GM19025 (cell line): ENCODE data around the gene SMARCD3.

ENCODE experiments used
- ATAC-seq: cut with Tn5 transposase; IDR thresholded peaks from one replicate; pipeline ENCODE4 v1.9.1; 2021; ENCODE audit warnings: mild to moderate bottlenecking, low read depth, moderate library complexity; ENCODE audit not compliant: unreplicated experiment

The SMARCD3 gene

DNA sequence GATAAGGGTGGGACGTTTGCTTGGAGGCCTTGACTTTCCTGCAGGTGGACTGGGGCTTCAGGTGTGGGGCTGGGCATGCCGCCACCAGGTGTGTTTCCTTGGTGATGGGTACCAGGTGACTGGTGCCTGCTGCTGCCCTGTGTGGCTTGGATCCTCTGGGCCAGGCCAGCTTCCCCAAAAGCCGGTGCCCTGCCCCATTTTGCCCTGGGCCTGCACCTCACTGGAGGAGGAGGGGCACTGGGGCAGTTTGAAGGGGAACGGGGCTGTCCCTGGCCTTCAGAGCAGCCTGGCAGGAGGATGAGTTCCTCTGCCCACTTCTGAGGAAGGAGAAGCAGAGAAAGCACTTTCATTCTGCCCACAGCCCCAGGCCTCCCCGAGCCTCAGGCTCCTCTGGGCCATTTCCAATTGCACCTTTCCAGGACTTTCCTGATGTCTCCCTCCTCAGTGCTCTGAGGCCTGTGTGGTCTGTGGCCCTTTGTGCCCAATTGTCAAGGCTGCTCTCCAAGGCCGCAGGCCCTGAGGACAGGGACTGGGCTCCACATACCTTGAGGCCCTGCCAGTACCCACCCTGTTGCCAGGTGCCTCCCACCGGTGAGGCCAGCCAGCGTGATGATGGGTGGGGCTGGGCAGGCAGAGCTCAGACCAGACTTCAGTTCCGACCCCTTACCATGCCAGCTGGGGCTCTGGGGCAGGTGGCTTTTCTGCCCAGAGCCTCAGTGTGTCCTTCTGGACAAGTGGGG, 25.3 kb upstream of the SMARCD3 start:
- ATAC-seq: no peak

DNA sequence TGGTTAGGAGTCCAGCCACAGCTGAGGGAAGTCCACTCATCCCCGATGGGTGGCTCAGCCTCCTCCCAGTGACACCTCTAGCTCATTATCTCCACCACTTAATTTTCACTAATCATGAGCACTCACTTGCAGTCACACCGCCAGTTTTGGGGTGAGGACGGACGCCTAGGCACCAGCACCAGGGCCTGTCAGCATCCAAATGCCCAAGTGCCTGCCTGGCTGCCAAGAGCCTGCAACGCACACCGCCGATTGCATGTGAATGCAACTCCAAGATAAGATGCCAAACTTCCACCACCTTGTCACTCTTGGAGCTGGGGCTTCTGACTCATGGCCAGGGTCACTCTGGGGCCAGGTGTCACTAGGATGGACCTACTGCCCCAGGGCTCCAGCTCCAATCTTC, 24.4 kb upstream of the SMARCD3 start:
- ATAC-seq: no peak

DNA sequence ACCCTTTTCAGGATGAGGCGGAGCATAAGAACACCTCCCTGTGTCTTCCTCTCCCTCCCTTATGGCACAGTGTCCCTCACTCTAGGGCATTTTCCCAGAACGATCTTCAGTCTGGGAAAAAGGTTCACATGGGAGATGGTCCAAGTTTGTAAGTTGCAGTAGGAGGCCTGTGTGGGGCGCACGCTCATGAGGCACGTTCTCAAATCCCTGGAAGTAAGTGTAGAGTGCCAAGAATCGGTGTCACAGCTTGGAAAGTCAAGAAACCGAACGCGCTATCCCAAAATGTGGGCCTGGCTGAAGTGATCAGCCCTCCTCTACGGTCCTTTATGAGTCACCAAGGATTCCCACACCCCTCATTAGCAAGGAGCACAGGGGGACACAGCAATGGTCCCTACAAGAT, 23.9 kb upstream of the SMARCD3 start:
- no peak for ATAC-seq

DNA sequence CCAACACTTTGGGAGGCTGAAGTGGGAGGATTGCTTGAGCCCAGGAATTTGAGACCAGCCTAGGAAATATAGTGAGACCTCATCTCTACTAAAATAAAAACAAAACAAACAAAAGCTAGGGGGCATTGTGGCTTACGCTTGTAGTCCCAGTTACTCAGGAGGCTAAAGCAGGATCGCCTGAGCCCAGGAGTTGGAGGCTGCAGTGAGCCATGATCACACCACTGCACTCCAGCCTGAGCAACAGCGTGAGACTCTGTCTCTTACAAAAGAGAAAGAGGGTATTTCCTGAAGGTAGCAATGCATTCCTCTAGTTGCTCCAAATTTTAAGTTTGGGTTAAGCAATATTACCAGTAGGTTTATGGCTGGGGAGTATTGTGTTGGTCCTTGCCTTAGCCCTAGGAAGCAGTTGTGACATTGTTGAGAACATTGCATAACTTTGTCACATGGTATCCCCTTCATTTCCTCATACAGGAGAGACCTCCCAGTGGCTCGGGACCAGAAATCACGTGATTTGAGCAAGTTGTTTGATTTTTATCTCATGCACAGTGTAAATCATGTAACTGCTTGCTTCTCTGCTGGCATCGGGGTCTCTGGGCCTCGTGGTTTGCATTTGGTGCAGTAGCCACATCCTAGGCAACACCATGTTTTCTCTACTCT, 23.3 kb upstream of the SMARCD3 start:
- no peak for ATAC-seq

DNA sequence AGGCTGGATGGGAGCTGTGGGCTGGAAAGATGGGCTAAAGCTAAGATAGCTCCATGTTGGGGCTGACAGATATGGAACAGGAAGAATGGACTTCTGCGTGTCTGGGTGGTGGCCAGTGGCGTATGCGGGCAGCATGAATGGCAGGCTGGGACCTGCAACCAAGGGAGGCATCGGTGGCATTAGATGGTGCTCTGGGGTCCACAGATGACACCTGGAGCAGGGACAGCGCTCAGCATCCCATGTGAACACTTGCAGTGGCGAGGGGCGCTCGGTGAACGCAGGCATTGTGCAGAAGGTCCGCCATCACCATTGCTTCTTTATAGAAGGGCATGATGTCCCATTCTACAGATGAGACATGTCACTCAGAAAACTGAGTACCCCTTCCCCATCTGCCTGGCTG, 21.0 kb upstream of the SMARCD3 start:
- ATAC-seq: no peak

DNA sequence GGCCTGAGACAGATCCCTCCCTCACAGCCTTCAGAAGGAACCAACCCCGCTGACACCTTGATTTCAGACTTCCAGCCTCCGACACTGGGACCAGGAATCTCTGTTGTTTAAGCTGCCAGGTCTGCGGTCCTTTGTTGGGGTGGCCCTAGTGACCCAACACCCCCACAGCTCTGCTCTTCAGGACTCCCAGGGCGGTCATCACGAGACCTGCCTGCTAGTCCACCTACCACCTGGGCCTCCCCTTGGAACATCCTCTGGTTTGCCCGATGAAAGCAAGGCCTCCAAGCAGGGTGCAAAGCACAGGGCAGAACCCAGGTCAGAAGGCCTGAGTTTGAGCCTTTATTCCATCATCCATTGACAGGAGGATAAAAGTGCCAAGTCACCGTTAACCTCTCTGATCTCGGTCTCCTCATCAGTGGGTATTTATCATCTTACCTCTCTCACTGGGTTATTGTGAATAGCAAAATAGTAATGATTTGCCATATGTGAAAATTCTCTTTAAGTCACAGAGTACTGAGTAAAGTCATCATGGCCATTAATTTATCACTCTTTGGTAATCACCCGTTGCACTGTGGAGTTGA, 16.9 kb upstream of the SMARCD3 start:
- no peak for ATAC-seq

DNA sequence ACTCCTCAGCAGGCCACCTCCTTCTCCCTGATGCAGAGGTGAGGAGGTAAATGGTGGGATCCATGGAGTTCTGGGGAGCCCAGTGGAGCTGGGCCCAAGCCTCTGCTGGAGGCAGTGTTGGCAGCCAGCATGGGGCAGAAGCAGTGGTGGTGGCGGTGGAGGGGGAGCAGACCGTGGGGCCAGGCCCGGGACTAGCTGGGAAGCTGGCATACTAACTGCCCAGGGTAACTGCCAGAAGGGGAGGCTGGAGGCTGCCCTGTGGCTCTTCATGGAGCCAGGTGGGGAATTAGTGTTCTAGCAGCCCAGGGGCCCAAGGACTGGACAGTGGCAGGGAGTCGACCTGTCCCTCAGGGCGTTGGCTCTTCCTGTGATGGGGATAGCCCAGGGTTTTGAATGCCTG, 16.1 kb upstream of the SMARCD3 start:
- ATAC-seq: no peak

DNA sequence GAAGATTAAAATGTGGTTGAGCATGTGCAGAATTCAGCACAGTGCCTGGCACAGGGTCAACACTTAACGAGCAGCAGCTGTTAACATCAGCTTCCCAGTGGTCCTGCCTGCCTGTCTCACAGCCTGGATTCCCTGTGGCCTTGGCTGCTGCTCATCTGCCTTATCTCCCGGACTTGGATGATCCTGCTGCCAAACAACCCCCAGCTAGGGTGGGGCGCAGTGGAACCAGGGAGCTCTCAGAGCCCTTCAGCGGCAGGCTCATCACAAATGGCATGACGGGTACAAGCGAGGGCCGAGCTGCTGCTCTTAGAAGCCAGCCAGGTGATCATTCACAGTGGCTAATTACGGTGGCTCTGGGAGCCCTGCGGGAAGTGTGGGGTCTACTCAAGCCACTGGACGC, 13.0 kb upstream of the SMARCD3 start:
- no peak for ATAC-seq

DNA sequence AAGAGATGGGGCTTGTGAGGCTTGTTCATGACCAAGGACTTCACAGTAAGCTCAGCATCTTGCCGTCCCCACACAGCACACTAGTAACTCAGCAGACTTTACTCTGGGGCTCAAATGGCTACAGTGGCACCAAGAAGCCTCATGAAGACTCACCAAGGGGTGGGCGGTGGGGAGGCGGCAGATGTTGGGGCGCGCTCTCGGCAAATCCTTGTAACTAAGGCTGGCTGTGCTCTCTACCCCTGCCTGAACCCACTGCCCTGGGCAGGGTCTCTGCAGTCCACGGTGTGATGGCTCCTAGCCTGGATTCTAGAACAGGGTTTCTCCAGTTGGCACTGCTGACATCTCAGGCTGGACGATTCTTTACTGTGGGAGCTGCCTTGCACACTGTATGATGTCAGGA, 12.4 kb upstream of the SMARCD3 start:
- ATAC-seq: no peak

DNA sequence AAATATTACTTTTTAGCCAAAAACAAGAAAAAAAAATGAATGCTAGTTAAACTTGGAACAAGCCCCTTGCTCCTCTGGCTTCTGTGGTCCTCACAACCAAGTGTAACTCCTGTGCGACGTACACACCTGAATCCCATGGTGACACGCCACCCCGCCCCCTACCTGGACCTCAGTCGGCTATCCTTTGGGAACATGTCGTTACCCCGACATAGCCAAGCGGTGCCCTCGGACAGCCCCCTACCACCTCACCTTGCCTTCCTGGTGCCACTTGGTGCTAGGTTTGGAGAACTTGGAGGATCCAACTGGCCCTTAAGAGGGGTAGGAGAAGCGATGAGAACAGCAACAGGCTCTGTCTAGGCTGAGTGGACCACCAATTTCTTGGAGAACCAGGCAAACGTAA, 12.0 kb upstream of the SMARCD3 start:
- ATAC-seq: no peak

DNA sequence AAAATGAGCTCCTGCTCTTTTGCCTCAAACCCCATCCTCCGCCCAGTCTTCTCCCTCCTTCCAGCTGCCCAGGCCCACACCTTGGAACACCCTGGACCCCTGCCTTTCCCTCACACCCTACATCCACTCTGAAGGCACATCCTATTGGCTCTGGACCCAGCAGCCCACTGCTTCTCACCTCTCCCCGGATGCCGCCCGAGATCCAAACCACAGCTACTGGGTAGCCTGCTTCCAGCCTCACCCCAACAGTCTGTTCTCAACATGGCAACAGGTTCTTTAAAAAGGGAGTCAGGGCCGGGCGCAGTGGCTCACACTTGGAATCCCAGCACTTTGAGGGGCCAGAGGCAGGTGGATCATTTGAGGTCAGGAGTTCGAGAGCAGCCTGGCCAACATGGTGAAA, 9.5 kb upstream of the SMARCD3 start:
- no peak for ATAC-seq

DNA sequence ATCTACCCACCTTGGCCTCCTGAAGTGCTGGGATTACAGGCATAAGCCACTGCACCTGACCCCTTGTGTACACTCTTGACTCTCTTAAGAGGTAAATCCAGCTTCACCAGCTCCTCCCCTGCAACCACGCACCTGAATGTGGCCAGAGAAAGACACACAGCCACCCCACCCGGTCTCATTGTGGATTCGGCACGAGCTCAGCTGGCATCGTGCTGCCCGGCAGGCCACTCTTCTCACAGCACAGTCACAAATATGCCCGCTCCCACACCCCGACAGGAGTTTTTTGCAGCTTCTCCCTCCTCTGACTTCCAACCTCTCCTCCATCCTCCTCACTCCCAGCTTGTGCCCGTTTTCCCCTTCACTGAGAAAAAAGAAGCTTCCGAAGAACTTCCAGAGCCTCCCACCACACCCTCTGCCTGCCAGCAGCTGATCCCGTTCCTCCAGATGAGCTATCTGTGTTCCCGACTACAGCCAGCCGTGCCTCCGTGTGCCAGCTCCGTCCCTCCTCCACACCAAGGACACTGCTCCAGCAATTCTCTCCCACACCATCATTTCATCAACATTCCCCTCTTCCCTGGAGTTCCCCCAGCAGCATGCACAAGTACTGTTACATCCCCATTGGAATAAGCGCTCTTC, 8.0 kb upstream of the SMARCD3 start:
- no peak for ATAC-seq

DNA sequence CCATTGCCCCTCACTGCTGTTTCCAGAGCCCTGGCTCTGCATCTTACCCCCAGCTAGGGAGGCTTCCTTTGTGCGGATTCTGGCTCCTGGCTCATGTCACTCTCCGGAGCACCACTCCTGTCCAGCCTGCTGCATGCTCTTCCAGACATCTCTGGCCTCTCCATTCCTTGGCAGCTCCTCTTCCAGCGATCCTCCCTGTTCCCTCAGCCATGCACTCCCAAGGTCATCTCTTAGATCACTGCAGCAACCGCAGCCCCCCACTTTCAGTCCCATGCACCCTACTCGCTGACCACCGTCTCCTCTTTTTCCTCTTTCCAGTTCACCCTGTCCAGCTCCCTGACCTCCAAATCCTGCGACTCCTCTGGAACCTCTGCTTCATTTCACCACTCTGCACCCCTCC, 6.9 kb upstream of the SMARCD3 start:
- ATAC-seq: no peak

DNA sequence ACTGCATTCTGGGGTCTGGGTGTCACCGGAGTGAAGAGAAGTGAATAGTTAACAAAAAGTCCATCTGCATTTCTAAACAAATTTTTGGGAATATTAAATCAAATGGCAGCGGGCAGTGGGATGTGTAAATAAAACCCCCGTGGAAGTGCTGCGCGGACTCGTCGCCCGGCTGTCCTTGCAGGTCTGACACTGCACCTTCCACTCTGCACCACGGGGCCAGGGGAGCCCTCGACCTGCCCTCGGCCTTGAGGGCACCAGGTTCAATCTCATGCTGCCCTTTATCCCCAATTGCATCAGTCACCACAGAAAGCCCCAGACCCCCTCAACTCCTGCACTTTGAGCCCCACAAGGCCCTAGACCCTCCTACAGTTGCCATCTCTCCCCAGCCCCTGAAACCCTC, 6.4 kb upstream of the SMARCD3 start:
- no peak for ATAC-seq

DNA sequence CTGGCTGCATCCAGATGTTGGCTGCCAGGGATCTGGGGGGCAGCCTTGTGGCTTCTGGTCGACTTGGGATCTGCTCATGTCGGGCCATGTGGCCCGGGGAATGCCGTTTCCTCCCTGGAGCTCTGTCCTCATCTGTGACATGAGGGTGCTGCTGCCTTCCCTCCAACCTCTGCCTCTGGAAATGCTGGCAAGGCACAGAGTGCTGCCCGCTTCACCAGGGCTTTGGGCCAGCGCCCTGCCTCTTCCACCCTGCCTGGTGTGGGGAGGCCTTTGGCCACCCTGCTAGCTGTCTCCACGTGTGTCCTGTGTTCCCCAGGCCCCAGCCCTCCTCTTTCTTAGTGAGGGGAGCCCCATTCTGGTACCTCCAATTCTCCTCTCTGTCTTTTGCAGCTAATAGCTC, 5.8 kb upstream of the SMARCD3 start:
- no peak for ATAC-seq

DNA sequence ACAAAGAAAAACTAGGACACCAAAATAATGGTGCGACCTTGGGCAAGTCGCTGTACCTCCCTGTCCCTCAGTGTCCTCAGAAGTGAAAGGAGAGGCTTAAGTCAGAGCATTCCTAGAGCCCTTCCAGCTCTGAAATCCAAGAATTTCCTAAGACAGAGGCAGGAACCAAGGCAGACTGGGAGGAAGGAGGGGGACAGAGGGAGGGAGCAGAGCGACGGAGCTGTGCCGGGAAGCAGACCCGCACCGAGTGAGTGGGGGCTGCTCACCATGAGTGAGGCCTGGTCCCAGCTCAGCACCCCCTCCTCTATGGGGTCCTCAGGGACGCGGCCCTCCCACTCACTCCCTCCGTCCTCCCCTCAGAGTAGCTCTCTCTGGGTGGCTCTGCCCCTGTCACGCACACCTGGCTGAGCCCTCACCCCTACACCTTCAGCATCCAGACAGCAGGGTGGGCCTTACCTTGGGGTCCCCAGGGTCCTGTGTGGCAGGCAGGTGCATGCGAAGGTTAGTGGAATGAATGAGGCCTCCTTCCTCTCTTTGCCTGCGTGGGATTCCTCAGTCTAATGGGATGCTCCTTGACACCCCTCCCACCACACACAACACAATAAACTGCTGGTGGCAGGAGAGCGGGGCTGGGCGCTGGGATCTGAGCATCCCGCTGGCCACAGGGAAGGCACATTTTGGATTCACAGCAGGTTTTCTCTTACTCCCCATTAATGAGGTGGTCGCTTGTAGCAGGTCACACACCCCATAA, 4.6 kb upstream of the SMARCD3 start:
- no peak for ATAC-seq

DNA sequence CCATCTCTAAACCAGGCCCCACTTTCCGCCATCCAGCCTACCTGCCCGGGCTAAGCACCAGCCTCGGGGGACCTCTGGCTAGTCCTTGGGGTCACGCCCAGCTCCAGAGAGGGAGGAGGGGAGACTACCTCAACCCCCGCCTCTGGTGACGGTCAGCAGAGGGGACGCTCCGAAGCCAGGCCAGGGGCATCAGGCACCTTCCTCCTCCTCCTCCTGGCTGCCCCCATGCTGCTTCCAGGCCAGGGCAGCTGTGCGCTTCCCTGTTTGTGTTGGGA, 4.0 kb upstream of the SMARCD3 start:
- no peak for ATAC-seq

DNA sequence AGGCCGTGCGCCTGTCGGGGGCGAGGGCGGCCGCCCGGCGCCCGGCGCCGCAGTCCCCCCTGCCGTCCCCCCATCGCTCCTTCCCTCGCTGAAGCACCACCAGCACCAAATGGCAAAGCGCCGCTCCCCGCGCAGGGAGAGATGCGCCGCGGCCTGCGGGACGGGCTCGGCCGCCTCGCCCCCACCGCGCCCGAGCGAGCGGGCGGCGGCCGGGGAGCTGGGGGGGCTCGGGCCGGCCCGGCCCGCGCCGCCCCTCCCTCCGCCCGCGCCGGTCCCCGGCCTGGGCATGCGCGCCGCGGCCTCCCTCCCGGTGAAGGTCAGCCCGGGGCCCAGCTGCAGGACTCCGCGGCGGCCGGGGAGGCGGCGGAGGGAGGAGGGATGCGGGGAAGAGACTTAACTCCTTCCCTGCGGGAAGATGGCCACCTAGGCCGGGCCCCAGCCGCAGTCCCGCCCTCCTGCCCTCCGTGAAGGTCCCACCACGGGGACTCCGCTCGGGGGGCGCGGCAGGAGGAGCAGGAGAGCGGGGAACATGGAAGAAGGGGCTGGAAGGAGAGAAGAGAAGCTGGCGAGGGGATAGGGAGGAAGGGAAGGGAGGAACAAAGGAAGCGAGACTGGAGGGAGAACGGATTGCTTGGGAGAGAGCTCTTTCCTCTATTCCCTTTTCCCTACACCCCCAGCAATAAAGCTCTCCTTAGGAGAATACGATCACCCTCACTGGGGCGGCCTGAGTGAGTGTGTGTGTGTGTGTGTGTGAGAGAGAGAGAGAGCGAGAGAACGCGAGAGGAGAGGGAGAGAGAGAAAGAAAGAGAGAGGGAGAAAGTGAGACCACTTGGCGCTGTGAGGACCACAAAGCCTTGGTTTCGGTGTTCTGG, 3.4 kb upstream of the SMARCD3 start:
- no peak for ATAC-seq

DNA sequence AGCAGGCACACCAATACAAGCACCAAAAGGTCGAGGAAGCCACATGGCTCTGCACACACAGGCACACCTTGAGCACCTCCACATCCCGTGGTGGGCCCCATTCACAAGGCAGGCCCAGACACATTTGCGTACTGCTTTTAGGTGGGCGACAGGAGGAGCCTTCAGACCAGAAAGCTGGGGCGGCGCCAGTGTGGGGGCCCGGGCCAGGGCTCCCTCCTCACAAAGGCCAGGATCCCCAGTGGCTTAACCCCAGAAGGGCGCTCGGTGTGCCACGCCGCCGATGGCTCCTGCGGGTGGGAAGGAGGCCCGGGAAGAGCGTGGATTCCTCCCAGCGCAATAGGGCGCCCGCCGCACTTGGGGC, 2.8 kb upstream of the SMARCD3 start:
- no peak for ATAC-seq
